ENCODE data around the gene UBE2L6. TPM values are rescaled to one million over a fixed set of nuclear protein-coding genes. Genes with fewer than 3 reads are reported as not detected.

The UBE2L6 gene
- total and polyA plus RNA-seq, 2 of the 4 experiments (the other 2 are of a cell fraction) = 37.5 to 46.7 TPM

- POLR2A ChIA-PET (ENCODE audit: unreplicated experiment) = no interaction called here
- Histone ChIP-seq H2BK120ac (ENCODE audit: low read depth, low read length) (no peak overlapping the region), H3K27me3 (ENCODE audit: control insufficient read depth, insufficient read depth, low read length) (peaks cover 15% of the 10 kb centered on the region), H3K27ac (ENCODE audit: insufficient read depth, low read length) (no peak overlapping the region), H3K4ac (ENCODE audit: low read depth, low read length) (no peak overlapping the region), H2BK20ac (ENCODE audit: low read depth, low read length) (no peak overlapping the region), H3K18ac (ENCODE audit: low read depth, low read length) (no peak overlapping the region), H2BK5ac (ENCODE audit: low read depth, low read length, poor library complexity, severe bottlenecking) (no peak overlapping the region), H4K91ac (ENCODE audit: insufficient read depth, low read depth, low read length) (no peak overlapping the region), H3K14ac (replicated peaks; ENCODE audit: low read depth, low read length) (no peak overlapping the region), H2AK9ac (replicated peaks; ENCODE audit: low read depth, low read length, poor library complexity) (no peak overlapping the region), H2AK5ac (ENCODE audit: low read depth, low read length) (no peak overlapping the region), H3K9me3 (ENCODE audit: control insufficient read depth, insufficient read depth, low read length) (no peaks in the 10 kb centered on the region), H3K23ac (ENCODE audit: low read depth, low read length) (no peak overlapping the region), H4K5ac (ENCODE audit: low read depth, low read length) (no peak overlapping the region), H3K9me1 (ENCODE audit: insufficient read depth, low read length) (no peaks in the 10 kb centered on the region), H2BK15ac (ENCODE audit: low read depth, low read length) (no peak overlapping the region), H3K56ac (ENCODE audit: extremely low read depth, insufficient read depth, low read length) (no peak overlapping the region), H3K79me1 (ENCODE audit: low read depth in 1 of 2, low read length in 2 of 2) (no peaks in the 10 kb centered on the region), H3K4me1 (ENCODE audit: control insufficient read depth, insufficient read depth, low read length) (no peaks in the 10 kb centered on the region), H4K8ac (ENCODE audit: low read depth in 2 of 2, low read length in 2 of 2) (no peak overlapping the region), H3K4me2 (ENCODE audit: low read depth, low read length) (no peak overlapping the region), H4K20me1 (ENCODE audit: insufficient read depth, low read length) (no peaks in the 10 kb centered on the region), H3K4me3 (ENCODE audit: insufficient read depth, low read depth, low read length) (no peak overlapping the region), H2AFZ (replicated peaks; ENCODE audit: low read length, poor library complexity) (no peak overlapping the region), H3K36me3 (ENCODE audit: control insufficient read depth, insufficient read depth, low read length) (no peaks in the 10 kb centered on the region), H3K9ac (ENCODE audit: low read depth, low read length) (no peak overlapping the region)
- CTCF ChIA-PET = no interaction called here
- dilution Hi-C loops (cut with HindIII; ENCODE audit: low sequenced_read_pairs, unreplicated experiment) = no loop called here
- intact Hi-C loops (cut with micrococcal nuclease) = no loop called here
- in situ Hi-C loops (cut with MboI; ENCODE audit: low sequenced_read_pairs) = no loop called here
- no TSS peak for BruUV-seq (replicated peaks)
- WGBS, 2 experiments (ENCODE audit: extremely low coverage in 2 of 2, insufficient read length in 1 of 2) = 68% methylated on average over 7 of the region's 9 CpGs; no CpG with 5 or more reads in 1 of the 2 experiments
- DNase-seq (no peak), ATAC-seq (ENCODE audit: low read depth) (no peak)
- TF ChIP-seq FOS (IDR thresholded peaks at IDR 0.05; ENCODE audit: low read depth, low read length) (no peak), ELK1 (IDR thresholded peaks at IDR 0.05; ENCODE audit: borderline replicate concordance, low read depth, low read length) (no peak), NFE2L2 (IDR thresholded peaks at IDR 0.05; ENCODE audit: low read depth, low read length) (no peak), MAFK (IDR thresholded peaks at IDR 0.05; ENCODE audit: low read depth, low read length) (no peak), RFX5 (IDR thresholded peaks at IDR 0.05; ENCODE audit: low read depth, low read length) (no peak), BHLHE40 (IDR thresholded peaks at IDR 0.05; ENCODE audit: low read depth, low read length) (no peak), RAD21 (IDR thresholded peaks at IDR 0.05; ENCODE audit: low read length) (no peak), MAZ (IDR thresholded peaks at IDR 0.05; ENCODE audit: borderline replicate concordance, low read depth, low read length) (no peak), SMC3 (IDR thresholded peaks at IDR 0.05; ENCODE audit: low read depth, low read length) (no peak), RCOR1 (IDR thresholded peaks at IDR 0.05; ENCODE audit: insufficient replicate concordance, low read length) (no peak), CEBPB (IDR thresholded peaks at IDR 0.05; ENCODE audit: low read depth, low read length) (no peak), MXI1 (IDR thresholded peaks at IDR 0.05; ENCODE audit: borderline replicate concordance, low read depth, low read length) (no peak)
- TF ChIP-seq, protein P1, sequence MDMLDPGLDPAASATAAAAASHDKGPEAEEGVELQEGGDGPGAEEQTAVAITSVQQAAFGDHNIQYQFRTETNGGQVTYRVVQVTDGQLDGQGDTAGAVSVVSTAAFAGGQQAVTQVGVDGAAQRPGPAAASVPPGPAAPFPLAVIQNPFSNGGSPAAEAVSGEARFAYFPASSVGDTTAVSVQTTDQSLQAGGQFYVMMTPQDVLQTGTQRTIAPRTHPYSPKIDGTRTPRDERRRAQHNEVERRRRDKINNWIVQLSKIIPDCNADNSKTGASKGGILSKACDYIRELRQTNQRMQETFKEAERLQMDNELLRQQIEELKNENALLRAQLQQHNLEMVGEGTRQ (IDR thresholded peaks at IDR 0.05; ENCODE audit: low read depth, low read length) = no peak
- TF ChIP-seq, protein P2, sequence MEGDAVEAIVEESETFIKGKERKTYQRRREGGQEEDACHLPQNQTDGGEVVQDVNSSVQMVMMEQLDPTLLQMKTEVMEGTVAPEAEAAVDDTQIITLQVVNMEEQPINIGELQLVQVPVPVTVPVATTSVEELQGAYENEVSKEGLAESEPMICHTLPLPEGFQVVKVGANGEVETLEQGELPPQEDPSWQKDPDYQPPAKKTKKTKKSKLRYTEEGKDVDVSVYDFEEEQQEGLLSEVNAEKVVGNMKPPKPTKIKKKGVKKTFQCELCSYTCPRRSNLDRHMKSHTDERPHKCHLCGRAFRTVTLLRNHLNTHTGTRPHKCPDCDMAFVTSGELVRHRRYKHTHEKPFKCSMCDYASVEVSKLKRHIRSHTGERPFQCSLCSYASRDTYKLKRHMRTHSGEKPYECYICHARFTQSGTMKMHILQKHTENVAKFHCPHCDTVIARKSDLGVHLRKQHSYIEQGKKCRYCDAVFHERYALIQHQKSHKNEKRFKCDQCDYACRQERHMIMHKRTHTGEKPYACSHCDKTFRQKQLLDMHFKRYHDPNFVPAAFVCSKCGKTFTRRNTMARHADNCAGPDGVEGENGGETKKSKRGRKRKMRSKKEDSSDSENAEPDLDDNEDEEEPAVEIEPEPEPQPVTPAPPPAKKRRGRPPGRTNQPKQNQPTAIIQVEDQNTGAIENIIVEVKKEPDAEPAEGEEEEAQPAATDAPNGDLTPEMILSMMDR (conservative IDR thresholded peaks at IDR 0.05; ENCODE audit: low read depth, low read length) = no peak
Observed at GRCh38 chr11:57584341-57584740, 16.9 kb upstream of the UBE2L6 start.

Measured in IMR-90 (cell line).